SK-N-MC (cell line): Measurements from ENCODE around the gene NCAM2.

Experiments used
- EZH2 ChIP-seq: fragments of 200-600 bp; sonication (generic); IDR thresholded peaks from one replicate; pipeline ENCODE4 v1.6.1; 2017; ENCODE audit warnings: antibody characterized with exemption
- FOXP2 ChIP-seq: optimal IDR thresholded peaks from 2 replicates; pipeline ENCODE3; 2011; ENCODE audit warnings: mild to moderate bottlenecking, moderate library complexity; ENCODE audit not compliant: insufficient read depth; ENCODE audit errors: extremely low read length, control extremely low read depth
- POLR2AphosphoS5 ChIP-seq: IDR thresholded peaks from 2 replicates; pipeline ENCODE4 v1.6.1; 2012; ENCODE audit warnings: mild to moderate bottlenecking, low read depth, low read length, borderline replicate concordance

- no peak for TF ChIP-seq POLR2AphosphoS5
- TF ChIP-seq EZH2: no peak
- TF ChIP-seq FOXP2: no peak
These were observed 408.7 kb downstream of the NCAM2 start for GRCh38 chr21:21406921-21407320.
